Caco-2 (cell line): Measurements from ENCODE around the gene LCN9. TPM values are rescaled to one million over a fixed set of nuclear protein-coding genes. Genes with fewer than 3 reads are reported as not detected.

ENCODE experiments used
- BruUV-seq: library from RNA; stranded (reverse); fragments of 400-500 nt; replicated peaks from 2 replicates; lab custom pipeline; 2021; lab: Mats Ljungman, UMichigan
- CTCF ChIA-PET: fragments of 300-600 bp; sonication (Branson Sonifier 250); formaldehyde crosslinking; loops from one replicate; lab custom pipeline; 2022; ENCODE audit warnings: antibody characterized with exemption; lab: Charles Lee
- POLR2A ChIA-PET: fragments of 300-600 bp; sonication (Branson Sonifier 250); formaldehyde crosslinking; loops from one replicate; lab custom pipeline; 2022; ENCODE audit warnings: antibody characterized with exemption; lab: Charles Lee
- DNase-seq, 2 experiments: peaks; one replicate each; pipeline versions ENCODE4 v3.0.0 to v3.0.0-alpha.2; 2020 to 2022
- H3K27me3 ChIP-seq: replicated peaks from 2 replicates; pipeline ENCODE4 v1.6.0; 2011; ENCODE audit warnings: low read length; ENCODE audit not compliant: control insufficient read depth, insufficient read depth
- H3K36me3 ChIP-seq: 2 replicates; pipeline ENCODE4 v1.5.1; 2011; ENCODE audit warnings: low read length; ENCODE audit not compliant: control insufficient read depth, insufficient read depth
- H3K4me1 ChIP-seq: fragments of 250-450 bp; sonication (Bioruptor Pico); 2 replicates; pipeline ENCODE4 v1.5.1; 2020; ENCODE audit warnings: mild to moderate bottlenecking
- H3K4me3 ChIP-seq: 2 replicates; pipeline ENCODE4 v1.5.1; 2011; ENCODE audit warnings: low read depth, mild to moderate bottlenecking, control low read depth, low read length
- H3K9me3 ChIP-seq: fragments of 250-450 bp; sonication (Bioruptor Pico); 2 replicates; pipeline ENCODE4 v1.5.1; 2020; ENCODE audit warnings: mild to moderate bottlenecking, moderate library complexity
- H3K27ac Mint-ChIP-seq: one replicate; pipeline ENCODE4 v1.8.0; 2022; ENCODE audit warnings: mixed read lengths; ENCODE audit not compliant: unreplicated experiment
- H3K27me3 Mint-ChIP-seq: one replicate; pipeline ENCODE4 v1.8.0; 2022; ENCODE audit warnings: mixed read lengths; ENCODE audit not compliant: insufficient read depth, unreplicated experiment
- H3K36me3 Mint-ChIP-seq: one replicate; pipeline ENCODE4 v1.8.0; 2022; ENCODE audit warnings: mild to moderate bottlenecking, mixed read lengths; ENCODE audit not compliant: insufficient read depth, unreplicated experiment
- H3K4me1 Mint-ChIP-seq: one replicate; pipeline ENCODE4 v1.8.0; 2022; ENCODE audit warnings: low read depth, mixed read lengths; ENCODE audit not compliant: unreplicated experiment
- H3K4me3 Mint-ChIP-seq: one replicate; pipeline ENCODE4 v1.8.0; 2022; ENCODE audit warnings: mild to moderate bottlenecking, moderate library complexity, mixed read lengths; ENCODE audit not compliant: unreplicated experiment
- H3K9me3 Mint-ChIP-seq: one replicate; pipeline ENCODE4 v1.8.0; 2022; ENCODE audit warnings: mixed read lengths; ENCODE audit not compliant: unreplicated experiment
- CTCF ChIP-seq, 2 experiments: fragments of 200-600 bp in 1 of 2; IDR thresholded peaks; 1 replicate in 1 of 2; 2 replicates in 1 of 2; pipeline versions ENCODE4 v1.5.1 to v1.8.0; 2011 to 2022; ENCODE audit warnings: antibody characterized with exemption in 1 of 2, control low read depth in 1 of 2, inconsistent platforms in 1 of 2, low read depth in 1 of 2, low read length in 1 of 2, mild to moderate bottlenecking in 1 of 2, moderate library complexity in 1 of 2; ENCODE audit not compliant: insufficient read depth in 1 of 2, severe bottlenecking in 1 of 2, unreplicated experiment in 1 of 2
- intact Hi-C: fragments of 100-400 bp; cut with micrococcal nuclease; formaldehyde crosslinking; loops from one replicate; pipeline ENCODE4 v1.10.0; 2022; ENCODE audit not compliant: unreplicated experiment
- total RNA-seq: library from RNA; stranded (reverse); gene quantifications from 2 replicates; pipeline ENCODE4 v1.2.3, GENCODE V29; 2022

The LCN9 gene
- total RNA-seq, 1 experiment from 2014 or later = not detected

- ChIA-PET CTCF (no interaction called here), POLR2A (no interaction called here)
- peaks cover 10% of the 10 kb centered on the region for H3K27me3 Mint-ChIP-seq
- H3K9me3 ChIP-seq = no peaks in the 10 kb centered on the region
- no peaks in the 10 kb centered on the region for H3K36me3 Mint-ChIP-seq
- no peaks in the 10 kb centered on the region for H3K4me1 ChIP-seq
- no TSS peak for BruUV-seq
- TF ChIP-seq CTCF (IDR thresholded peaks at IDR 0.05; ENCODE audit: insufficient read depth in 1 of 2, low read depth in 1 of 2, low read length in 1 of 2, severe bottlenecking in 1 of 2, unreplicated experiment in 1 of 2) = no peak
- DNase-seq = no peak
- H3K4me3 ChIP-seq = no peak overlapping the region
- H3K9me3 Mint-ChIP-seq = no peaks in the 10 kb centered on the region
- no peaks in the 10 kb centered on the region for H3K27me3 ChIP-seq
- no peak overlapping the region for H3K27ac Mint-ChIP-seq
- no peaks in the 10 kb centered on the region for H3K36me3 ChIP-seq
- H3K4me3 Mint-ChIP-seq = no peak overlapping the region
- no peaks in the 10 kb centered on the region for H3K4me1 Mint-ChIP-seq
- intact Hi-C loops = no loop called here
These were observed 44.1 kb upstream of the LCN9 start for GRCh38 chr9:135618866-135619598.

- no peaks in the 10 kb centered on the region for H3K36me3 Mint-ChIP-seq
- no TSS peak for BruUV-seq
- CTCF ChIA-PET = no interaction called here
These were observed 43.6 kb upstream of the LCN9 start for GRCh38 chr9:135619599-135619886.

GRCh38 chr9:135620558-135620957 lies 42.6 kb upstream of the LCN9 start:
- POLR2A ChIA-PET = no interaction called here
- H3K9me3 ChIP-seq = no peaks in the 10 kb centered on the region
- CTCF ChIA-PET = no interaction called here
- H3K27me3 Mint-ChIP-seq = peaks cover 8% of the 10 kb centered on the region
- H3K4me3 ChIP-seq = no peak overlapping the region
- no peaks in the 10 kb centered on the region for H3K36me3 ChIP-seq
- H3K4me1 ChIP-seq = no peaks in the 10 kb centered on the region
- no peaks in the 10 kb centered on the region for H3K27me3 ChIP-seq
- intact Hi-C loops = no loop called here
- no TSS peak for BruUV-seq
- no peaks in the 10 kb centered on the region for H3K36me3 Mint-ChIP-seq
- no peaks in the 10 kb centered on the region for H3K4me1 Mint-ChIP-seq
- H3K9me3 Mint-ChIP-seq = no peaks in the 10 kb centered on the region
- DNase-seq = no peak
- no peak for TF ChIP-seq CTCF (IDR thresholded peaks at IDR 0.05; ENCODE audit: insufficient read depth in 1 of 2, low read depth in 1 of 2, low read length in 1 of 2, severe bottlenecking in 1 of 2, unreplicated experiment in 1 of 2)
- H3K27ac Mint-ChIP-seq = no peak overlapping the region
- no peak overlapping the region for H3K4me3 Mint-ChIP-seq

More at GRCh38 chr9:135619599-135619886, 43.6 kb upstream of the LCN9 start:
- Mint-ChIP-seq H3K9me3 (no peaks in the 10 kb centered on the region), H3K27me3 (peaks cover 10% of the 10 kb centered on the region), H3K27ac (no peak overlapping the region), H3K4me1 (no peaks in the 10 kb centered on the region), H3K4me3 (no peak overlapping the region)
- DNase-seq = no peak
- no peaks in the 10 kb centered on the region for H3K36me3 ChIP-seq
- TF ChIP-seq CTCF (IDR thresholded peaks at IDR 0.05; ENCODE audit: insufficient read depth in 1 of 2, low read depth in 1 of 2, low read length in 1 of 2, severe bottlenecking in 1 of 2, unreplicated experiment in 1 of 2) = no peak
- POLR2A ChIA-PET = no interaction called here
- H3K27me3 ChIP-seq = no peaks in the 10 kb centered on the region
- no peaks in the 10 kb centered on the region for H3K9me3 ChIP-seq
- H3K4me1 ChIP-seq = no peaks in the 10 kb centered on the region
- intact Hi-C loops = no loop called here
- H3K4me3 ChIP-seq = no peak overlapping the region
